Inferior parietal cortex (tissue), 1 donor: Measurements from ENCODE around the gene CACNA2D4.
A peak's percentile ranks its signal among the peaks of the same experiment; 100 is the strongest.

Experiments
- DNase-seq: peaks from one replicate; pipeline ENCODE4 v3.0.0-alpha.2; 2016; ENCODE audit errors: extremely low spot score

CACNA2D4 gene

DNA sequence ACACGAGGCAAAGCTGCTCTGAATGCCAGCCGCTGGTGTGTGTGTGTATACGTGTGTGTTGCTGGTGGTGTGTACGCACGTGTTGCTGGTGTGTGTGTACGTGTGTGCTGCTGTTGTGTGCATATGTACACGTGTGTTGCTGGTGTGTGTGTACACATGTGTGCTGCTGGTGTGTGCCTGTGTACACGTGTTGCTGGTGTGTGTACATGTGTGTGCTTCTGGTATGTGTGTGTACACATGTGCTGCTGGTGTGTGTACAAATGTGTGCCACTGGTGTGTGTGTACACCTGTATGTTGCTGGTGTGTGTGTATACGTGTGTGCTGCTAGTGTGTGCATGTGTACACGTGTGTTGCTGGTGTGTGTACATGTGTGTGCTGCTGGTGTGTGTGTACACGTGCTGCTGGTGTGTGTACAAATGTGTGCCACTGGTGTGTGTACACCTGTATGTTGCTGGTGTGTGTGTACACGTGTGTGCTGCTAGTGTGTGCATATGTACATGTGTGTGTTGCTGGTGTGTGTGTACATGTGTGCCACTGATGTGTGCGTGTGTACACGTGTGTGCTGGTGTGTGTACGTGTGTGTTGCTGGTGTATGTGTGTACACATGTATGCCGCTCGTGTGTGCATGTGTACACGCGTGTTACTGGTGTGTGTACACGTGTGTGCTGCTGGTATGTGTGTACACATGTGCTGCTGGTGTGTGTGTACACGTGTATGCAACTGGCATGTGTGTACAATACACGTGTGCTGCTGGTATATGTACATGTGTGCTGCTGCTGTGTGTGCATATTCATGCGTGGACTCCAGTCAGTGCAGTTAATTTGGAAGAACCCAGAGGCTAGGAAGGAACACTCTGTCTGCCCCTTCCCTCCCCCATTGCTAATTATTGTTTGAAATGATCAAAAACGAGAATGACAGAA, 47.2 kb downstream of the CACNA2D4 start:
- no peak for DNase-seq

DNA sequence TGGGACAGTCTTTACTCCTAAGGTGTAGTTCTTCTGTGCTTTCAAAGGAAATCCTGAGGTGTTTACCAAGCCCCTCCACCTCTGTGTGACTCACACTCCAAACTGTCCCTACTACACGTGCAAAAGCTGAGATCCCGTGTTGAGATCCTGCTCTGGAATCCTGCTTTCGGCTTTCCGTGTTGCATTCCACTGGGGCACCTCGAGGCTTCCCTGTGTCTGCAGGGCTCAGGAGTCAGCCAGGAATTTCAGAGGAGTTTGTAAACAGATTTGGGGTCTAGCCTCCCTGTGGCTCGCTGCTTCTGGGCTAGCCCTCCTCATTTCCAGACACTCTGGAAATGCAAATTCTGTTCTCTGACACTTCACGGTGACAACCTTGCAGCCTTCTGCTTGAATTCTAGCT, 48.4 kb downstream of the CACNA2D4 start:
- DNase-seq, result no peak

DNA sequence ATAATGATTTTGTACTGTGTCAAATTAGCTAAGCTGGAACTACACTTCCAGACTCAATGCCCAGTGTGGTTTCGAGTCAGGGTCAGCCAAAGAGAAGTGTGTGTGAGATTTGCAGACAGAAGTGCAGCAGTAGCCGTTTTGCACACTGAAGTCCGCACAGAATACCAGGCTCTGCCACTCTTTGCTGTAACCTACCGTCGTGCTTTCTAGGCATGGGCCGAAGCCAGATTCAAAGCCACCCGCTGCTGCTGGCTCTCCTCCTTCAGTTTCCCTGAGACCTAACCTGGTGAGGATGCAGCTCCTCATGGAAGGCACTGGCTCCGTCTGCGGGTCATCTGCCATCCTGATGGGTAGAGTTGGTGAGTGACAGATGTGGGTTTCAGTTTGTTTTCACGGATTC, 49.3 kb downstream of the CACNA2D4 start:
- no peak for DNase-seq

DNA sequence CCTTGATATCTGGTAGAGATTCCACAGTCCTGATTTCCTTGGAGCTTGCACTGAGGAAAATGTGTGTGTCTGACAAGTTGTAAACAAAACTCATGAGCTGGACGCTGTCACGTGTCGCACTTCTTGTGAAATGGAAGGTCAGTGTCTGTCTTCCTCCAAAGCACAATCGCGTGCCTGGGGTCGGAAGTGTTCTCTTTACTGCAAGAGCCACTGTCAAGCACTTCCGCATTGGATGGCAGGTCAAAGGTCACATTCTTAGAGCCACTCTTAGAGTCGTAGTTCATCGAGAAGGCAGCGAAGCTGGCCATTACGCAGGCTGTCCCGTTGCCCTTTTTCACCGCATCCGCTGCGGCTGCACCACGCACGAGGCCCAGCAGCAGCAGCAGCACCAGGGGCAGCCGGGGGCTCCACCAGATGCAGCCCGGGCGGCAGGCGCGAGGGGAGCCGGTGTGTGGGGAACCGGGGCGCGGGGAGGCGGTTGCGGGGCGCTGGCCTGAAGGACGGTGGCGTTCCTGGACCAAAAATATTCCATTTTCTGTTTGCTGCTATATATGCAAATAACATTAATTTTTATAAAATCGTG, 53.1 kb downstream of the CACNA2D4 start:
- DNase-seq, result no peak

DNA sequence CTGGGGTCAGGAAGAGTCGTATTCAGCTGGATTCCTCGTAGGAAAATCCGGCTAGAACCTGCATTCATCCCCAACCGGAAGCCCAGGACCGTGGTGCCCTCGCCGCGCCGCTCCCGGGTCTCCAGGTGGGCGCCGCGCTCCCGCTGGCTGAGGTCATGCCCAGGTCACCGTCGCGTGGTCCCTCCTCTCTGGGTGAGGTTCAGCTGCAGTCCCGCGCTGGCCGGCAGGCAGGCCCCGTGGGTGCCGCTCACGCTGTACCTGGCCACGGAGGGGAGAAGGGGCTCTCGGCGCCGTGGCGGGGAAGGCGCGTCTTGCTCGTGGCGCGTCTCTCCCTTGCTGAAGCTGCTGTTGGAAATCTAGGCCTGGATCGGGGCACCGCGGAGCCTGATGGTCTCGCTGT, 53.6 kb downstream of the CACNA2D4 start:
- no peak for DNase-seq

DNA sequence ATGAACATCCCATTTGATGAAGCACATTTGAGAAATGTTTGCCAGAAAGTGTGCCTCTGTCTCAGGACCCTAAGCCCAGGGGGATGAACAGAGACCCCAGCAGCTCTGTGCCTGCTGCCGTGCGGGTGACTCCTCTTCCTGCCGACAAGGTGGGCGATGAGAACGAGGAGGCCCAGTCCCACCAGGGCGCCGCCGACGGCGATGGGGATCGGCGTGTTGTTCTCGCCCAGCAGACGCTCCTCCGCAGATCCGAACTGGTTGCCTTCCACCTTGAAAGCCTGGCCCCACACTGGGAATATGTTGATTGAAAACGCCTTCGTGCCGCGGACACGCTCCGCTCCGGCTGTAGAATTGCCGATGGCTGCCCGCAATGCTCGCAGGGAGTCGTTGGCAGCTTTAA, 54.0 kb downstream of the CACNA2D4 start:
- no peak for DNase-seq

DNA sequence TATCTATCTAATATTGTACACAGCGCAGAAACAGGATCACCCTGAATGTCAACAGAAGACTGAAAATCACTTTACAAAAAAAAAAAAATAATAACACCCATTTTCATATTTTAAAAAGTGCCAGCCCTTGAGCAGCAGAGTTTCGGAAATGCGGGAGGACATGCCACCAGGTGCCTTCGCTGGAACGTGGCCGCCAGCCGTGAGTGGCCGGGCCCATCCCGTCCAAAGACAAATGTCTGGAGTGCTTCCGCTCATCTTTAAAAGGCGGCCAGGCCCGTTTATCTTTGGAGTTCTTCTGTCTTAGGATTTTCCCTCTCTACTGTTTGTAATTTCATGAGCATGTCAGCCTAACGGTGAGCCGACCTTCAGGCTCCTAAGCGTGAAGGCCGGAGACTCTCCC, 54.6 kb downstream of the CACNA2D4 start:
- DNase-seq, result no peak

DNA sequence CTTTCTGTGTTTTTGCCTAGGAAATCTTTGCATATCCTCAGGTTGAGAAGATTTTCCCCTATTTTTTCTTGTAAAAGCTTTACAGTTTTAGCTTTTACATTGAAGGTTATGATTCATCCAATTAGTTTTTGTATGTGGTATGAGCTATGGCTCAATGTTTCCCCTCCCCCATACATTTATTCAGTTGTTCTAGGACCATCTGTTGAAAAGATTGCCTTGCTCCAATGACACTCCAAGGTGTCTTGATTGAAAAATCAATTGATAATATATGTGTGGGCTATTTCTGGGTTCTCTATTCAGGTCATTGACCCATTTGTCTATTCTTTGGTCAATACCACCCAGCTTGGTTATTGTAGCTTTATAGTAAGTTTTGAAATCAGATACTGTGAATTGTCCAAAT, 55.5 kb downstream of the CACNA2D4 start:
- DNase-seq, result no peak

DNA sequence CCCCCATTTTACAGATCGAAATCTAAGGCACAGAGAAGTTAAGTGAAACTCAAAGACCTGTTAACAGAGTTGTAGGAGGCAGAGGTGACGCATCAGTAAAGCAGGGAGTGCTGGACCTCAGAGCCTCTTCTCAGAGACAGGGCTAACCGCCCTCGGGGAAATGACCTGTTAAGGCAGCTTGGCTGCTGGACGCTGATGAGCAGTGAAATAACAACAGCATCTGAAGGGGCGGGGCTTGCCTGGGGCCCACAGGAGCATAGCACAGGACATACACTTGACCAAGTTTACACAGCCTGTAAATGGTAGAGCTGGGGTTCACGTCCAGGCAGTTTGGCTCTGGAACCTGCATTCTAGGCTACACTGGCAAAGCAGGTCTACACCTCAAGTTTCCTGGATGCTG, 58.8 kb downstream of the CACNA2D4 start:
- no peak for DNase-seq

DNA sequence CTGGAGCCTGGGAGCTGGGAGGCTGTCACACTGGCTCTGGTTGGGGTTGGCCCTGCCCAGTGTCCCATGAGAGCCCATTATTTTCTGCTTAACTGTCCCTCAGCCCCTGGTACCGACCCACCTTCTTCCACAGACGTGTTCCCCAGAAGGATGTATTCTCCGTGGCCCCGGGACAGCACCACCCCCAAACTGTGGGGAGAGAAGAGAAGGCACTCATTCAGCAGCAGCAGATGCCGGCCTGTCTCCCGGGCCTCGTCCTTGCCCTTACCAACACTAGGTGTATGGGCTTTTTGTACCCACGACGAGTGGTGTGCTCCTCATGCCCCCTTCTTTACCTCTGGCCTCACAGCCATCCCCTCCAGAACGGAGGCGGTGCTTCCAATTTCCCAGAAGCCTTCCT, 60.0 kb downstream of the CACNA2D4 start:
- no peak for DNase-seq

DNA sequence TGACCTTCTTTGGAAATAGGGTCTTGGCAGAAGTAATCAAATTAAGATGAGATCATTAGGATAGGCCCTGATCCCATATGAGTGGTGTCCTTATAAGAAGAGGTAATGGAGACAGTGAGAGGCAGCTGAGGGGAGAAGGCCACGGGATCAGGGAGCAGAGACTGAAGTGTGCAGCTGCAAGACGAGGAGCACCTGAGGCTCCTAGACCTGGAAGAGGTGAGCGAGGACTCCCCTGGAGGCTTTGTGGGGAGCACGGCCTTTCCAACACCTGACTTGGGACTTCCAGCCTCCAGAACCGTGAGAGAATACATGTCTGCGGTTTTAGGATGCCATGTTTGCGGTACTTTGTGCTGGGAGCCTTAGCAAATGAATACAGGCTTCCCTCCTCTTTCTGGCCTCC, 60.6 kb downstream of the CACNA2D4 start:
- no peak for DNase-seq

DNA sequence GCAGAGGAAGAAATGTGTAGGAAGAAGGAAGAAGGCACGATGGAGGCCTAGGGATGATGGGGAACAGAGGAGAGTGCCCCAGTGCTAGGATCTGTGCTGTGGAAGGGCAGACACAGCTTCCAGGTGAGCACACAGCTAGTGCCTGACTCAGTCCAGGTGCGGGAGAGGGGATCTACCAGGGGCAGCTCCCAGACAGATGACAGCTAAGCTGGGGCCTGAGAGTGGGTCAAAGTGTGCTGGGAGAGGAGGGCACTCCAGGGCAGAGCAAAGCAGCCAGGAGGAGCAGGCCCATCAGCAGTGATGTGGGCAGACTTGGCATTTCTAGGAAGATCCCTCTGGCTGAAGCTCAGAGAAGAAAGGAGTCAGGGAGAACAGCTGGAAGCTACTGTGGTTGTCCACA, 61.4 kb downstream of the CACNA2D4 start:
- no peak for DNase-seq

DNA sequence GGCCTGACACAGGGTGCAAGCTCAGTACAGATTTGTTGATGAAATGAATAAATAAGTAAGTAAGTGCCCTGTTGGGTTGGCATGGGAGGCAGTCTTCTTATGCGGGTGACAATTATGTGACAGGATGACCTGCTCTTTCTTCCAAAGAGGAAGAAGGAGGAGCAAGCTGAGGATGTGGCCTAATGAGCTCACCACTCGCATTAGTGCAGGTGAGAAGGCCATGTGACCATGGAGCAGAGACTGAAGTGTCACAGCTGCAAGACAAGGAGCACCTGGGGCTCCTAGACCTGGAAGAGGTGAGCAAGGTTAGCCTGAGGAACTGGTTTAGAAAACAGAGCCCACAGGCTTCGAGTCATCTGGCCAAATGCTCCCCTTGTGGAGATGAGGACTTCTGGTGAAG, 63.2 kb downstream of the CACNA2D4 start:
- DNase-seq, result no peak

DNA sequence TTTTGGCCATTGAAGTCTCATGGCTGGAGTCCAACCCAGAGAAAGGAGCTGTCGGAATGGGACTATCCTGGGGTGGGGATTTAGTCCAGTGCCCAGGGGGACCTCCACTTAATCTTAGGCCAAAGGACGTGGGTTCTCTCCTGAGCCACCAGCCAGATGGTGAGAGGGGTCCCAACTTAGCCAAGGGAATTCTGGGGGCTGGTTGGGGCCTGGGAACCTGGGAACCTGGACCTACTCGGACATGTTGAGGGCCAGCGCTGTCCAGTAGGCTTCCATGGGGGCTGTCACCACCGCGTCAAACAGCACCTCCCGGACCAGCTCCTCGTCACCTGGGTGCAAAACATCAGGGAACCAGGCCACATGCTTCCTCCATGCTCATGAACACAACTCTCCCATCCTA, 64.7 kb downstream of the CACNA2D4 start:
- no peak for DNase-seq

DNA sequence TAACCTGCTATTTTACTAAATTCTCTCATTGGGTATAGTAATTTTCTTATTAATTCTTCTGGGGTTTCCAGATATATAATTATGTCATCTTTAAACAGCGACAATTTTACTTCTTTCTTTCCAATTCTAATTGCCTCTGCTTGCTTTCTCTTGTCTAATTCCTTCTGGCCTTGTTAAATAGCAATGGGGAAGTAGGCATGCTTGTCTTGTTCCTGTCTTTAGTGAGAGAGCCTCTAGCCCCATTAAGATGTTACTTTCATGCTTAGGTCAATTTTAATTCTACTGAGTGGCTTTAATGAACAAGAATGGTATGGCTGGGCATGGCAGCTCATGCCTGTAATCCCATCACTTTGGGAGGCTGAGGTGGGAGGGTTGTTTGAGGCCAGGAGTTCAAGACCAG, 66.4 kb downstream of the CACNA2D4 start:
- DNase-seq, result no peak

DNA sequence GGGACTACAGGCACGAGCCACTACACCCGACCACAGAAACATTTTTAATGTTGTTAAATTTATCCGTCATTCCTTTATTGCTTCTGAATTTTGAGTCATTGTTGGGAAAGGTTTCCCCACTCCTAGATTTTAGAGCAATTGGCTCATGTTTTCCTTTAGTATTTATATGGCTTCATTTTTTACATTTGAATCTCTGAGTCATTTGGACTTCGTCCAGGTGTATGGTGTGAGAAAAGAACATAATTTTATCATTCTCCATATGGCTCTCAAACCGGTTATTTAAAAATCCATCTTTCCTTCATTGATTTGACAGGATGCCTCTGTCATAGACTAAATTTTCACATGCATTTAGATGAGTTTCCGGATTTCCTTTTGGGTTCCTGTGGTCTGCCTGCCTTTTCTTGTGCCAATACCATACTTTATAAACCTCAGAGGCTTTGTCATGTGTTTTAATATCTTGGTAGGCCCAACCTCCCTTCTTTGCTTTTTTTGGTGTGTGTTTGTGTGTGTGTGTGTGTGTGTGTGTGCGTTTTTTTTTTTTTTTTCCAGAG, 67.2 kb downstream of the CACNA2D4 start:
- peak; percentile 65 for DNase-seq

DNA sequence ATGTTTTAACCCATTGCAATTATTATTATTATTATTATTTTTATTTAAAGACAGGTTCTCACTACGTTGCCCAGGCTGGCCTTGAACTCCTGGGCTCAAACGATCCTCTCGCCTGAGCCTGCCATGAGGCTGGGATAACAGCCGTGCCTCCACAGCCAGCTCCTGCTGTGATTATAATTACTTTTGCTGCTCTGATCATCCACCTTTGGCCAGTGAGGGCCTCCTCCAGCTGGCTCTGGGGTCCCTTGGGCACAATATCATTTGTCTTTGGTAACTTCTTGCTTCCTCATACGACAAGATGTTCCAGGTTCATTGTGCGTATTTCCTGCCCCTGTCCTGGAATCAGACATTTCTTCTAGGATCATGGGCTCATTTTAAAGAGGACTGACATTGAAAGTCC, 69.7 kb downstream of the CACNA2D4 start:
- no peak for DNase-seq

DNA sequence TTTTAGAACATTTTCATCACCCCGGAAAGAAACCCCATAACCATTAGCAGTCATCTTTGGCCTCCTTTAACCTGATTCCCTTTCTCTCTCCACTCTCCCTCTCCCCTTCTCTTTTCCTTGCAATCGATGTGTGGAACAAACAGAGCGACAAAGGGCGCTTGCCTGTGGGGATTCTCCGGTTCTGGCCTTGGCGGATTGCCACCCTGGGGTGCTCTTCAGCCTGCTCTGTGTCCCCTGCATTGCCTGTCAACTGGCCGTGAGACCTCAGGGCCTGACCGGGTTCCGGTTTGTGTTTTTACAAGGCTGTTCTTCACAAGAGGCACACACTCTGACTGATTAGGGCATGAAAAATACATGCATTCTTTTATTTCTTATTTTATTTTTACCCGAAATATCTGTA, 70.3 kb downstream of the CACNA2D4 start:
- DNase-seq, result no peak

DNA sequence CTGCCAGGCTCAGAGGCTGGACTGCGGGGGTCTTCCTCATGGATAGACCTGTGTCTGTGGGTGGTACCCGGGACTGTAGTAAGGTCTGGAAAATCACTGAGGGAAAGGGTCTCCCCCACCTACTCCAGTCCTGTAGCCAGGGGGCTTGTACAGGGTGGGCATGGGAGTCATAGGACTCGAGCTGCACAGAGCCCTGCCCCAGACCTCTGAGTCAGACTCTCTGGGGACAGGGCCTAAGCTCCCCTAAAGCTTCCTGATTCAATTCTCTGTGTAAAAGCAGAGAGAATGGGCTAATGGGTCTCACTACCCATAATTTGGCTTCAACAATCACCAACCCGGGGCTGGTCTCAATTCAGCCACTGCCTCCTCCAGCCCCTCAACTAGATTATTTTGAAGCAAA, 71.0 kb downstream of the CACNA2D4 start:
- DNase-seq, result no peak

DNA sequence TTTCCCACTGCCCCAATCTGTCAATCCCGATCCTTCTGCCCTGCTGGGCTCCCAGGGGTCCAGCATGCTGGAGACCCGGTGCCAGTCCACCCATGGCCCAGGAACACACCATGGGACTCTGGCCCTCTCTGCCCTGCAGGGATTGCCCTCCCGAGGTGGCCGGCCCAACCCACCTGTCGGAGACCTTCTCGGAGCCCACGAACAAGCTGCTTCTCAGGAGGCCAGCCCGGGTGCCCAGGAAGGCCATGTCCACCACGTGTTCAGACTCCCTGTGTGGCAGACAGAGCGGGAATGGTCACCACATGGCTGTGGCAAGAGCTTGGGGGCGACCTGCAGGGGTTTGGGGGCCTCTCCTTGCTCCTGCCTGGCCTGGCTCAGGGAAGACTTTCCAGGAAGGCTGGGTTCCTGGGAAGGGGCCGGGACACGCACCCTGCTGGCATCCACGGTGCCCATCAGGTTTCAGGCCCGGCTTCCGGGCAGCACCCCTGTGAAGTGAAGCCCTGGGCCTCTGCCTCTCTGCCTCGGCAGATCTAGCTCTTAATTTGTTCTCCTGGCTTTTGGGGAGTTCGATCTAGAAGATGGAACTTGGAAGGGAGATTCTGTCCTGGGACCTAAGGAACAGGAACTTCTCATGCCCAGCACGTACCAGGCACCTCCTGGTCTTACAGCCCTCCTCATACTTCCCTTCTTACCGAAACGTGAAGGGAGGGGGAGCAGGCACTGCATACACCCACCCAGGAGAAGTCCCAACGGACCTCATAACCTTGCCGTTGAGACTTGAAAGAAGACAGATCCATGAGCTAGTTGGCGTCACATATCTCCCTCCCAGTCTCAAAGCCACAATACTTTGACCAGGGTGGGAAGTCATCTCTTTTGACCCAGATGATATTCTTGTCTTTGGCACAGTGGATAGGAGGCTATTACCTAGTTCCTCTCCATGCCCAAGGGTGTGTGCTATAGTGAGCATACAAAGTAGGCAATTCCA, 71.7 kb downstream of the CACNA2D4 start:
- no peak for DNase-seq

DNA sequence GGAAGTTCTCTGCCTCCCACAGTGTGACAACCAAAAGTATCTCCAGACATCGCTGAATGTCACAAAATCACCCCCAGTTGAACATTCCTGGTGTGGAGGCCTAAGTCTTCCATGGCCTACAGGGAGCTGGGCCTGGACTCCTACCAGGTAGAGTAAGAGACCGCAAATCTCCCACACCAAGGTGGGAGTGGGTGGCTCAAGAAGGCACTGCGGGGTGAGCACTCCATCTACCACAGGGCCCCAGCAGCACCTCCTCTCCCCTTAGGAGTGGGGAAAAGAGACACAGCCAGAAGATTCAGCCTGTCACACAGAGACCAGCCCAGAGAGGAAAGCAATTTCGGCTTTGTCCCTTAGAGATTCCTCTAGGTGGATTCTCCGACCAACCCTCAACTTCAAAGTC, 72.6 kb downstream of the CACNA2D4 start:
- no peak for DNase-seq

DNA sequence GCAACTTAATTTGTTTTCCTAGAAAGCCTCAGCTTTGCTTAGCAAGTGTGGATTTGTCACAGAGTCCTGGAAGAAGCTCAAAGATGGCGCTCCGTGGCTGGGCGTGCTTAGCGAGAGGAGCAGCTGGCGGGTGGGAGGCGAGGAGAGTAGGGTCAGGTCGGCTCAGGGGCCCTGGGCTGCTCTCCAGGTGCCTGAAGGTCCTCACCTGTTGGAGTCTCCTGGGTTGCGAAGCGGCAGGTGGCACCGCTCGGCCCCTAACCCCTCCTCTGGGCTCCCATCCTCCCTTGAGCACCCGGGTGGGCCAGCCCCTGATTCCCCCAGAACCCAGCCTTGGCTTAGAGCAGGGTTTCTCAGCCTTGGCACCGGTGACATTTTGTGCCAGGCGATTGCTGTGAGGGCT, 73.0 kb downstream of the CACNA2D4 start:
- no peak for DNase-seq
